22Rv1 (cell line): ENCODE measurements around the gene OPN1LW.

ENCODE experiments used
- H3K27ac ChIP-seq: fragments of 450-650 bp; 2 replicates; pipeline ENCODE4 v1.5.1; 2017
- CTCF ChIP-seq: fragments of 450-650 bp; IDR thresholded peaks from 2 replicates; pipeline ENCODE4 v1.5.1; 2017; ENCODE audit warnings: mild to moderate bottlenecking
- ZFX ChIP-seq: fragments of 450-650 bp; IDR thresholded peaks from 2 replicates; pipeline ENCODE4 v1.6.1; 2017; ENCODE audit warnings: antibody characterized with exemption, borderline replicate concordance

OPN1LW gene

DNA sequence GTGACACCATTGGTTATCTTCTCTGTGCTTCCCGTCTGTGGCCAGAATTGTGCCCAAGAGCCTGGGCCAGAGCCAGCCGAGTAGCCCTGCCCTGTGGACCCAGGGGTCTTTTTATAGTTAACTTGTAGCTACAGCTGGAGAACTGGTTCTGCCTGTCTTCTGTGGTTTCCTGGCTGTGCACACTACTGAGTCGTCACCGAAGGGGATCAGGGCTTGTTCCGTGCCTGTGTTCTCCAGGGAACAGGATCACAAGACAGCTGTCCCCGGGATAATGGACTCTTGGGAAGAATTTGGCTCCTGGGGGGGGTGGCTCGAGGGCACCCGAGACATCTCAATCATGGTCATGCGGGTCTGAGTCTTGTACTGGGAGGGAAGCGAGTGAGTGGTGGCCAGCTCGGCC, 22.1 kb upstream of the OPN1LW start:
- TF ChIP-seq CTCF: no peak
- TF ChIP-seq ZFX: no peak
- no peak overlapping the region for H3K27ac ChIP-seq

DNA sequence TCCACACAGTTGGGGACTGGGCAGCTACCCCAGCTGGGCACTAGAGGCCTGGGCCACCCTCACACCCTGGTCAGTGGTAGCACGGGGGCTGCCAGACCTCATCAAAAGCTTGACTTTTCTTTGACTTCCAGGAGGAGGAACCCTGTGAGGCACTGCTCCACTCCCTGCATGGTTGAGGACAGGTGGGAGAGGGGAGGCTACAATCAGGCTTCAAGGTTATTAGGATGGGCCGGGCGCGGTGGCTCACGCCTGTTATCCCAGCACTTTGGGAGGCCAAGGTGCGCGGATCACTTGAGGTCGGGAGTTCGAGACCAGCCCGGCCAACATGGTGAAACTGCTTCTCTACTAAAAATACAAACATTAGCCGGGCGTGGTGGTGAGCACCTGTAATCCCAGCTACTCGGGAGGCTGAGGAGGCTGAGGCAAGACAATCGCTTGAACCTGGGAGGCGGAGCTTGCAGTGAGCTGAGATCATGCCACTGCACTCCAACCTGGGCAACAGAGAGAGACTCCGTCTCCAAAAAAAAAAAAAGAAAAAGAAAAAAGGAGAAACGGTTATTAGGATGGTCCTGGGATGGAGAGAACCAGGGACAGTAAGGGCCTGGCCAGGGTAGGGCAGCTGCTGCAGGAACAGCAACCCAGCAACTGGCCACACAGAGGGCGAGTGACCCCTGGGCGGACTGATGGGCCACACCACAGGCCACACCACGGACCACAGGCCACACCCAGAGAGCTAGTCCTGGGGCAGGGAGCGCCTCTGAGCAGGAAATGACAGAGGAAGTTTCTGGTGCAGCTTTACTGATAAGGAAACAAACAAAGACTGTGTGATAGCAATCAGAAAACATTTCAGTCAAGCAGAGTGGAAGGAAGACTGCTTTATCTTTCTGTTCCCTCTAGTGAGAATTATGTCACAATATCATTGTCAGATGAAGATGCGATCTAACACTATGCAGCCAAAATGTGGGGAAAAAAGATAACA, 20.5 kb upstream of the OPN1LW start:
- TF ChIP-seq CTCF (no peak), ZFX (no peak)
- no peak overlapping the region for H3K27ac ChIP-seq

- no peak overlapping the region for H3K27ac ChIP-seq
- TF ChIP-seq ZFX (no peak), CTCF (no peak)
Measured at GRCh38 chrX:154125391-154126040, 18.5 kb upstream of the OPN1LW start.

- no peak for TF ChIP-seq CTCF
- no peak for TF ChIP-seq ZFX
Measured at GRCh38 chrX:154126101-154126500, 17.9 kb upstream of the OPN1LW start.

GRCh38 chrX:154131955-154132354, 12.1 kb upstream of the OPN1LW start:
- H3K27ac ChIP-seq: no peak overlapping the region
- TF ChIP-seq ZFX: no peak
- TF ChIP-seq CTCF: no peak

More at GRCh38 chrX:154126101-154126500, 17.9 kb upstream of the OPN1LW start:
- no peak overlapping the region for H3K27ac ChIP-seq

GRCh38 chrX:154132366-154132765, 11.7 kb upstream of the OPN1LW start:
- H3K27ac ChIP-seq: no peak overlapping the region
- TF ChIP-seq ZFX (no peak), CTCF (no peak)
